ENCODE results near the gene CD244. TPM values are rescaled to one million over a fixed set of nuclear protein-coding genes. Genes with fewer than 3 reads are reported as not detected.

CD244 gene
- total and polyA plus RNA-seq, 2 donors (not counting 3 experiments of a cell fraction or from before 2014, with no cell fraction given), result not detected

DNA sequence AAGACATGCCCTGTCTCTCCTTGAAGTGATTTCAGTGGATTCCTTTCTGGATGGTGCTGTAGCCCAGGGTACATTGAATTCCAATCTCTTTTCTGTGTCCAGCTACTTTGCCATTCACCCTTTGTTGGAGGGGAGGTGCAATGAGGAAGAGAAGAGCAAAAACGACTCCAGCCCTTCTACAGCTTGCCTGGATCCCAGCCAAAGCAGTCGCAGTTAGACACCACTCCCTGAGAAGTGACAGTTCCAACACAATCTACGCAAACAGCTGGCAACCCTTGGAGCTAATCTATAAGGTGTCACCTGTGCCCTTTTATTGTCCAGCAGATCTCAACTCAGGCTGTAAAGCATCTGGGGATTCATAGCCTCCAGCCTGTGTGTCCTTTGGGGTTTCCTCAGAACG, 4.6 kb downstream of the CD244 start:
- Histone ChIP-seq H3K36me3 (ENCODE audit: control insufficient read depth in 2 of 2, extremely low read depth in 1 of 2, insufficient read depth in 2 of 2, low read length in 2 of 2) (no peaks in the 10 kb centered on the region), H3K4me2 (ENCODE audit: insufficient read depth, low read length) (no peak overlapping the region), H3K27ac (ENCODE audit: insufficient read depth, low read depth, low read length) (no peak overlapping the region), H3K79me2 (ENCODE audit: control insufficient read depth, insufficient read depth, low read length) (no peaks in the 10 kb centered on the region), H3K4me1 (ENCODE audit: control insufficient read depth, extremely low read depth, insufficient read depth, low read length) (no peaks in the 10 kb centered on the region), H3K27me3 (ENCODE audit: control insufficient read depth in 2 of 2, insufficient read depth in 2 of 2, low read length in 2 of 2) (no peaks in the 10 kb centered on the region), H3K4me3 (replicated peaks in 1 of 3; ENCODE audit: insufficient read depth in 1 of 3, low read depth in 1 of 3, low read length in 3 of 3) (no peak overlapping the region), H3K9me1 (replicated peaks; ENCODE audit: control insufficient read depth, extremely low read depth, insufficient read depth, low read length) (no peaks in the 10 kb centered on the region), H3K9ac (replicated peaks; ENCODE audit: extremely low read depth, insufficient read depth, low read length) (no peak overlapping the region), H3K9me3 (replicated peaks; ENCODE audit: control insufficient read depth, insufficient read depth, low read length) (no peaks in the 10 kb centered on the region), H2AFZ (ENCODE audit: low read depth, low read length) (no peak overlapping the region), H4K20me1 (replicated peaks; ENCODE audit: control insufficient read depth, extremely low read depth, insufficient read depth, low read length) (no peaks in the 10 kb centered on the region)
- BruUV-seq (replicated peaks), result no TSS peak
- CTCF ChIA-PET, result no interaction called here
- DNase-seq (ENCODE audit: low read depth, low spot score) (no peak), FAIRE-seq (no peak)
- POLR2A ChIA-PET, result no interaction called here
- intact Hi-C loops (cut with micrococcal nuclease), result no loop called here
- TF ChIP-seq POLR2A (IDR thresholded peaks at IDR 0.05; ENCODE audit: low read depth, low read length), result no peak
- no peak for TF ChIP-seq POLR2AphosphoS5 (IDR thresholded peaks at IDR 0.05; ENCODE audit: insufficient read depth, low read depth, low read length)
- no peak for TF ChIP-seq FOS (IDR thresholded peaks at IDR 0.05; ENCODE audit: borderline replicate concordance, insufficient read depth, low read length)
- TF ChIP-seq MYC (IDR thresholded peaks at IDR 0.05; ENCODE audit: low read depth, low read length), result no peak
- TF ChIP-seq EZH2 (IDR thresholded peaks at IDR 0.05; ENCODE audit: borderline replicate concordance, low read depth, low read length, severe bottlenecking), result no peak
- no peak for TF ChIP-seq JUN (IDR thresholded peaks at IDR 0.05; ENCODE audit: borderline replicate concordance, insufficient read depth, insufficient read length, low read depth)
- TF ChIP-seq, protein P1, sequence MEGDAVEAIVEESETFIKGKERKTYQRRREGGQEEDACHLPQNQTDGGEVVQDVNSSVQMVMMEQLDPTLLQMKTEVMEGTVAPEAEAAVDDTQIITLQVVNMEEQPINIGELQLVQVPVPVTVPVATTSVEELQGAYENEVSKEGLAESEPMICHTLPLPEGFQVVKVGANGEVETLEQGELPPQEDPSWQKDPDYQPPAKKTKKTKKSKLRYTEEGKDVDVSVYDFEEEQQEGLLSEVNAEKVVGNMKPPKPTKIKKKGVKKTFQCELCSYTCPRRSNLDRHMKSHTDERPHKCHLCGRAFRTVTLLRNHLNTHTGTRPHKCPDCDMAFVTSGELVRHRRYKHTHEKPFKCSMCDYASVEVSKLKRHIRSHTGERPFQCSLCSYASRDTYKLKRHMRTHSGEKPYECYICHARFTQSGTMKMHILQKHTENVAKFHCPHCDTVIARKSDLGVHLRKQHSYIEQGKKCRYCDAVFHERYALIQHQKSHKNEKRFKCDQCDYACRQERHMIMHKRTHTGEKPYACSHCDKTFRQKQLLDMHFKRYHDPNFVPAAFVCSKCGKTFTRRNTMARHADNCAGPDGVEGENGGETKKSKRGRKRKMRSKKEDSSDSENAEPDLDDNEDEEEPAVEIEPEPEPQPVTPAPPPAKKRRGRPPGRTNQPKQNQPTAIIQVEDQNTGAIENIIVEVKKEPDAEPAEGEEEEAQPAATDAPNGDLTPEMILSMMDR (IDR thresholded peaks at IDR 0.05; ENCODE audit: extremely low read depth in 1 of 2, insufficient read depth in 1 of 2, low read depth in 1 of 2, low read length in 2 of 2), result no peak
- no peak for TF ChIP-seq GATA2 (IDR thresholded peaks at IDR 0.05; ENCODE audit: insufficient read depth, insufficient read length, low read depth, low read length)
- TF ChIP-seq, protein P2, sequence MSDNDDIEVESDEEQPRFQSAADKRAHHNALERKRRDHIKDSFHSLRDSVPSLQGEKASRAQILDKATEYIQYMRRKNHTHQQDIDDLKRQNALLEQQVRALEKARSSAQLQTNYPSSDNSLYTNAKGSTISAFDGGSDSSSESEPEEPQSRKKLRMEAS (IDR thresholded peaks at IDR 0.05; ENCODE audit: insufficient read depth, insufficient read length), result no peak
- dilution Hi-C loops (cut with MboI; ENCODE audit: extremely low pct_ligation_motif_present, low sequenced_read_pairs), result no loop called here

All from endothelial cell of umbilical vein (primary cell).